Keratinocyte (primary cell): Measurements from ENCODE around the gene VN1R4.

ENCODE experiments used
- CTCF ChIP-seq, 3 experiments: IDR thresholded peaks in 1 of 3; conservative IDR thresholded peaks in 1 of 3; optimal IDR thresholded peaks in 1 of 3; 2 replicates in 2 of 3; 3 replicates in 1 of 3; pipeline versions ENCODE3 to v1.5.1; 2011; ENCODE audit warnings: low read length in 3 of 3, mild to moderate bottlenecking in 3 of 3, moderate library complexity in 2 of 3, control low read depth in 1 of 3, inconsistent platforms in 1 of 3; ENCODE audit not compliant: insufficient read depth in 2 of 3; ENCODE audit errors: extremely low read depth in 1 of 3
- EZH2 ChIP-seq: IDR thresholded peaks from one replicate; pipeline ENCODE4 v1.6.1; 2012; ENCODE audit warnings: inconsistent platforms, mild to moderate bottlenecking, low read length, moderate library complexity

GRCh38 chr19:53294786-53295441 lies 27.4 kb upstream of the VN1R4 start:
- TF ChIP-seq CTCF (optimal IDR thresholded peaks at IDR 0.05 in 1 of 3, IDR thresholded peaks at IDR 0.05 in 1 of 3, conservative IDR thresholded peaks at IDR 0.05 in 1 of 3; ENCODE audit: extremely low read depth in 1 of 3, insufficient read depth in 2 of 3, low read length in 3 of 3) (no peak), EZH2 (no peak)
